ENCODE data around the gene MICU1. TPM values are rescaled to one million over a fixed set of nuclear protein-coding genes. Genes with fewer than 3 reads are reported as not detected.

MICU1 gene
- total and polyA plus RNA-seq, 2 of the 13 experiments (the other 11 are each of a cell fraction or from before 2014, with no cell fraction given) = 32.5 to 56.1 TPM

DNA sequence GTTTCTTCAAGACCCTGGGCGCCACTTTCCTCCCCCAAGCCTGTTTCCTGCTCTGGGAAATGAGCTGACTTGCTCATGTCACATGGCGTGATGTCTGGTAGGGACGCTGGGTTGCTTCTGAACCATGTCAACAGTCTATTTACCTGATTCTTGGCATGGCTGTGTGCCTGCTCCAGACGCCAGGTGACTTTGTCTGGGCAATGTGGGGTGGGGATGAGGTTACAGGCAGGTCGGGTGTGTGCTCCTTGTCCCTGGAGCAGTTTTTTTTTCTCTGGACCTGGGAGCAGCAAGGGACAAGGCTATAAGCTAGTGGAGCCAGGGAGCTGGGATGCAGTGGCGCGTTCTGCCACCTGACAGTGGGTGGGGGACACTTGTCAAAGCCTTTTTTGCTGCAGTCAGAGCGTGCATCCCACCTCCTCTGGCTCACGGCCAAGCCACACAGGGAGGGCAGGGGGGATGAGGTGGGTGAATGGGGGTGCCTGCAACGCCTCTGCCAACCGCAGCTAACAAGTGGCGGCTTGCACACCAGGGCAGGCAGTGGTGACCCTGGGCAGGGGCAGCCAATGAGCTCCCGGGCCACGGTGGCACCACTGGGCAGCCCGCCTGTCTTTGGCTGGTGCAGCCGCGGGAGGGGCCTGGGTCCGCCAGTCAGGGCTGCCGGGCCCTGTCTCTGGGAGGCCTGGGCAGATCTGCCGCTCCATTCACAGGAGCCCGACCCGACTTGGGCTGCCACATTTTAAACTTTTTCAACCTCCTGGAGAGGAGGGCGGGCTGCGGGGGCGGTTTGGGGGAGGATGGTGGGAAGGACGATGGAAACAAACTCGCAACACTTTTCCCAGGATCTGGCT, 294.1 kb downstream of the MICU1 start (continued):
- TF ChIP-seq NR2F1 (CRISPR knock-in tag; IDR thresholded peaks at IDR 0.05) = no peak
- TF ChIP-seq ZNF674 (CRISPR knock-in tag; IDR thresholded peaks at IDR 0.05; ENCODE audit: low read depth) = no peak
- peak; percentile 77; the same call in 1 of the 2 replicates for TF ChIP-seq WIZ (CRISPR knock-in tag; IDR thresholded peaks at IDR 0.05)
- TF ChIP-seq, protein P1, sequence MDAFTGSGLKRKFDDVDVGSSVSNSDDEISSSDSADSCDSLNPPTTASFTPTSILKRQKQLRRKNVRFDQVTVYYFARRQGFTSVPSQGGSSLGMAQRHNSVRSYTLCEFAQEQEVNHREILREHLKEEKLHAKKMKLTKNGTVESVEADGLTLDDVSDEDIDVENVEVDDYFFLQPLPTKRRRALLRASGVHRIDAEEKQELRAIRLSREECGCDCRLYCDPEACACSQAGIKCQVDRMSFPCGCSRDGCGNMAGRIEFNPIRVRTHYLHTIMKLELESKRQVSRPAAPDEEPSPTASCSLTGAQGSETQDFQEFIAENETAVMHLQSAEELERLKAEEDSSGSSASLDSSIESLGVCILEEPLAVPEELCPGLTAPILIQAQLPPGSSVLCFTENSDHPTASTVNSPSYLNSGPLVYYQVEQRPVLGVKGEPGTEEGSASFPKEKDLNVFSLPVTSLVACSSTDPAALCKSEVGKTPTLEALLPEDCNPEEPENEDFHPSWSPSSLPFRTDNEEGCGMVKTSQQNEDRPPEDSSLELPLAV (CRISPR knock-in tag; conservative IDR thresholded peaks at IDR 0.05; ENCODE audit: low read depth) = no peak
- TF ChIP-seq, protein P2, sequence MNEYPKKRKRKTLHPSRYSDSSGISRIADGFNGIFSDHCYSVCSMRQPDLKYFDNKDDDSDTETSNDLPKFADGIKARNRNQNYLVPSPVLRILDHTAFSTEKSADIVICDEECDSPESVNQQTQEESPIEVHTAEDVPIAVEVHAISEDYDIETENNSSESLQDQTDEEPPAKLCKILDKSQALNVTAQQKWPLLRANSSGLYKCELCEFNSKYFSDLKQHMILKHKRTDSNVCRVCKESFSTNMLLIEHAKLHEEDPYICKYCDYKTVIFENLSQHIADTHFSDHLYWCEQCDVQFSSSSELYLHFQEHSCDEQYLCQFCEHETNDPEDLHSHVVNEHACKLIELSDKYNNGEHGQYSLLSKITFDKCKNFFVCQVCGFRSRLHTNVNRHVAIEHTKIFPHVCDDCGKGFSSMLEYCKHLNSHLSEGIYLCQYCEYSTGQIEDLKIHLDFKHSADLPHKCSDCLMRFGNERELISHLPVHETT (CRISPR knock-in tag; conservative IDR thresholded peaks at IDR 0.05) = no peak
- TF ChIP-seq ZNF644 (CRISPR knock-in tag; IDR thresholded peaks at IDR 0.05; ENCODE audit: low read depth) = no peak
- TF ChIP-seq, protein P3, sequence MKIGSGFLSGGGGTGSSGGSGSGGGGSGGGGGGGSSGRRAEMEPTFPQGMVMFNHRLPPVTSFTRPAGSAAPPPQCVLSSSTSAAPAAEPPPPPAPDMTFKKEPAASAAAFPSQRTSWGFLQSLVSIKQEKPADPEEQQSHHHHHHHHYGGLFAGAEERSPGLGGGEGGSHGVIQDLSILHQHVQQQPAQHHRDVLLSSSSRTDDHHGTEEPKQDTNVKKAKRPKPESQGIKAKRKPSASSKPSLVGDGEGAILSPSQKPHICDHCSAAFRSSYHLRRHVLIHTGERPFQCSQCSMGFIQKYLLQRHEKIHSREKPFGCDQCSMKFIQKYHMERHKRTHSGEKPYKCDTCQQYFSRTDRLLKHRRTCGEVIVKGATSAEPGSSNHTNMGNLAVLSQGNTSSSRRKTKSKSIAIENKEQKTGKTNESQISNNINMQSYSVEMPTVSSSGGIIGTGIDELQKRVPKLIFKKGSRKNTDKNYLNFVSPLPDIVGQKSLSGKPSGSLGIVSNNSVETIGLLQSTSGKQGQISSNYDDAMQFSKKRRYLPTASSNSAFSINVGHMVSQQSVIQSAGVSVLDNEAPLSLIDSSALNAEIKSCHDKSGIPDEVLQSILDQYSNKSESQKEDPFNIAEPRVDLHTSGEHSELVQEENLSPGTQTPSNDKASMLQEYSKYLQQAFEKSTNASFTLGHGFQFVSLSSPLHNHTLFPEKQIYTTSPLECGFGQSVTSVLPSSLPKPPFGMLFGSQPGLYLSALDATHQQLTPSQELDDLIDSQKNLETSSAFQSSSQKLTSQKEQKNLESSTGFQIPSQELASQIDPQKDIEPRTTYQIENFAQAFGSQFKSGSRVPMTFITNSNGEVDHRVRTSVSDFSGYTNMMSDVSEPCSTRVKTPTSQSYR (CRISPR knock-in tag; IDR thresholded peaks at IDR 0.05; ENCODE audit: borderline replicate concordance) = no peak; the same call in 1 of the 2 replicates
- TF ChIP-seq CENPX (CRISPR knock-in tag; IDR thresholded peaks at IDR 0.05) = no peak
- 0 out of 2 replicates have a peak, but pooled peaks have one; percentile 37 for TF ChIP-seq ZNF317 (CRISPR knock-in tag; IDR thresholded peaks at IDR 0.05)
- TF ChIP-seq NCOR1 (IDR thresholded peaks at IDR 0.05; ENCODE audit: borderline replicate concordance, low read length) = no peak; the same call in 1 of the 2 replicates
- no peak for TF ChIP-seq ZNF432 (CRISPR knock-in tag; IDR thresholded peaks at IDR 0.05; ENCODE audit: borderline replicate concordance)
- 0 out of 2 replicates have a peak, but pooled peaks have one; percentile 62 for TF ChIP-seq ARHGAP35 (CRISPR knock-in tag; IDR thresholded peaks at IDR 0.05; ENCODE audit: borderline replicate concordance)
- TF ChIP-seq, protein P4, sequence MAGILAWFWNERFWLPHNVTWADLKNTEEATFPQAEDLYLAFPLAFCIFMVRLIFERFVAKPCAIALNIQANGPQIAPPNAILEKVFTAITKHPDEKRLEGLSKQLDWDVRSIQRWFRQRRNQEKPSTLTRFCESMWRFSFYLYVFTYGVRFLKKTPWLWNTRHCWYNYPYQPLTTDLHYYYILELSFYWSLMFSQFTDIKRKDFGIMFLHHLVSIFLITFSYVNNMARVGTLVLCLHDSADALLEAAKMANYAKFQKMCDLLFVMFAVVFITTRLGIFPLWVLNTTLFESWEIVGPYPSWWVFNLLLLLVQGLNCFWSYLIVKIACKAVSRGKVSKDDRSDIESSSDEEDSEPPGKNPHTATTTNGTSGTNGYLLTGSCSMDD (CRISPR knock-in tag; IDR thresholded peaks at IDR 0.05) = no peak
- peak; percentile 66 for TF ChIP-seq RBM22 (optimal IDR thresholded peaks at IDR 0.05; ENCODE audit: low read length)

All from HepG2 (cell line).